Keratinocyte (primary cell): Measurements from ENCODE around the gene TDRD10.

ENCODE experiments used
- EZH2 ChIP-seq: IDR thresholded peaks from one replicate; pipeline ENCODE4 v1.6.1; 2012; ENCODE audit warnings: inconsistent platforms, mild to moderate bottlenecking, low read length, moderate library complexity
- TF ChIP-seq, protein P1 (sequence below), 3 experiments: IDR thresholded peaks in 1 of 3; conservative IDR thresholded peaks in 1 of 3; optimal IDR thresholded peaks in 1 of 3; 2 replicates in 2 of 3; 3 replicates in 1 of 3; pipeline versions ENCODE3 to v1.5.1; 2011; ENCODE audit warnings: low read length in 3 of 3, mild to moderate bottlenecking in 3 of 3, moderate library complexity in 2 of 3, control low read depth in 1 of 3, inconsistent platforms in 1 of 3; ENCODE audit not compliant: insufficient read depth in 2 of 3; ENCODE audit errors: extremely low read depth in 1 of 3

DNA sequence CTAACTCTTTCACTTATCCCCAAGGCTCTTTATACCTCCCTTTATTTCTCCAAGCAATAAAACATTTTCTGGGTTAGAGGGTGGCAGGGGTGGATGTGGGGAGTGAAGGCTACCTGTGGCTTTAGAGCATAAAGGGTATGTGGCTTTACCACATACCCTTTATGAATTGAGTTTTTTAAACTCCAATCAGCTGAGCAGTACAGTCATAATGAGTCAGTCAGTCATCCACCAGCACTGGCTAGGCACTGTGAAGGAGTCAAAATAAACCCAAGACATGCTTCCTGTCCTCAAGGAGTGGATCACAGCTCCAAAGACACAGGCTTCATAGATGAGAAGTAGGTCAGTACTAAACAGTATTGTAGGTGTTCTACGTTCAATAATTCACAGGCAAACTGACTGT lies 2.6 kb upstream of the TDRD10 start:
- TF ChIP-seq, protein P1, sequence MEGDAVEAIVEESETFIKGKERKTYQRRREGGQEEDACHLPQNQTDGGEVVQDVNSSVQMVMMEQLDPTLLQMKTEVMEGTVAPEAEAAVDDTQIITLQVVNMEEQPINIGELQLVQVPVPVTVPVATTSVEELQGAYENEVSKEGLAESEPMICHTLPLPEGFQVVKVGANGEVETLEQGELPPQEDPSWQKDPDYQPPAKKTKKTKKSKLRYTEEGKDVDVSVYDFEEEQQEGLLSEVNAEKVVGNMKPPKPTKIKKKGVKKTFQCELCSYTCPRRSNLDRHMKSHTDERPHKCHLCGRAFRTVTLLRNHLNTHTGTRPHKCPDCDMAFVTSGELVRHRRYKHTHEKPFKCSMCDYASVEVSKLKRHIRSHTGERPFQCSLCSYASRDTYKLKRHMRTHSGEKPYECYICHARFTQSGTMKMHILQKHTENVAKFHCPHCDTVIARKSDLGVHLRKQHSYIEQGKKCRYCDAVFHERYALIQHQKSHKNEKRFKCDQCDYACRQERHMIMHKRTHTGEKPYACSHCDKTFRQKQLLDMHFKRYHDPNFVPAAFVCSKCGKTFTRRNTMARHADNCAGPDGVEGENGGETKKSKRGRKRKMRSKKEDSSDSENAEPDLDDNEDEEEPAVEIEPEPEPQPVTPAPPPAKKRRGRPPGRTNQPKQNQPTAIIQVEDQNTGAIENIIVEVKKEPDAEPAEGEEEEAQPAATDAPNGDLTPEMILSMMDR (optimal IDR thresholded peaks at IDR 0.05 in 1 of 3, IDR thresholded peaks at IDR 0.05 in 1 of 3, conservative IDR thresholded peaks at IDR 0.05 in 1 of 3; ENCODE audit: extremely low read depth in 1 of 3, insufficient read depth in 2 of 3, low read length in 3 of 3), result no peak
- TF ChIP-seq EZH2, result no peak
